T-helper 9 cell (primary cell): ENCODE measurements around the gene SLC16A13.
"Not testable (repeated sequence)": the region's sequence is repeated elsewhere in the genome, so short reads cannot be mapped to it uniquely, and the experiment has no call there.

Experiments
- DNase-seq: peaks from one replicate; pipeline ENCODE4 v3.0.0-alpha.2; 2020
- total RNA-seq, 2 donors: gene quantifications; one replicate each; lab custom pipeline; 2026; lab: John Stamatoyannopoulos, UW

Gene SLC16A13, protein sequence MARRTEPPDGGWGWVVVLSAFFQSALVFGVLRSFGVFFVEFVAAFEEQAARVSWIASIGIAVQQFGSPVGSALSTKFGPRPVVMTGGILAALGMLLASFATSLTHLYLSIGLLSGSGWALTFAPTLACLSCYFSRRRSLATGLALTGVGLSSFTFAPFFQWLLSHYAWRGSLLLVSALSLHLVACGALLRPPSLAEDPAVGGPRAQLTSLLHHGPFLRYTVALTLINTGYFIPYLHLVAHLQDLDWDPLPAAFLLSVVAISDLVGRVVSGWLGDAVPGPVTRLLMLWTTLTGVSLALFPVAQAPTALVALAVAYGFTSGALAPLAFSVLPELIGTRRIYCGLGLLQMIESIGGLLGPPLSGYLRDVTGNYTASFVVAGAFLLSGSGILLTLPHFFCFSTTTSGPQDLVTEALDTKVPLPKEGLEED
- 1.9 to 3.7 reads per million in 2 donors for total RNA-seq

DNA sequence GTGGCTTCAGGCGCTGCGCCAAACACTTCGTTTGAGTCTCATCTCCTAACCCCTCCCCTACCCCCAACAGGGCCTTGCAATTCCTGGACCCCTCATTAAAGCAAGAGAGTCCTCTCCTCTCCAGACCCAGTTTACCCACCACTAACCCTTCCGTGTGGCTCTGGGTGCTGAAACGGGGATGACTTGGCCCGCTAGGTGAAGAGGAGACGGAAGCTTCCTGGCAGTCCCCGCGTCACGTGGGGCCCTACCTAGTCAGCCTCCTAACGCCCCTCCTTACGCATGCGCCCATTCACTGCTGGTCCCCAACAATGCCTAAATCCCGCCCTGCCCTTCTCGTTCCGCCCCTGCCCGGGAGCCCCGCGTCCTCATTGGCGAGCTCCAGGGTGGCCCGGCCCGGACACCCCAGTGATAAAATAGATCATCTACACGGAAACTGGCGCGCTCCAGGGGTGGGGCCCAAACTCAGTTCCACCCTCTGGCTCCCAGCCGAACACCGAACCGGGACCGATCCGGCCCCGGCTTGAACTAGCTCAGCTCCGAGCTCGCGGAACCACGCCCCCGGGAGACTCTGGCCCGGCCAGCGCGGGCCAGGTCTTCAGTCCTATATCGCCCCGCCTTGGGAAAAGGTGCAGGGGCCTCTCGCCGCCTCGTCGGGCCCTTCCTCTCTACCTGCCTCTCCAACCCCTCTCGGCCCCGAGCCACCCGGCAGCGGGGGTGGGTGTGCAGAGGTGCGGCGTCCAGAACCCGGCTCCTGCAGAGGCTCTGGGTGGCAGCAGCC, at the start of gene SLC16A13:
SLC16A13 (plus strand) TSS at position 425 of the 778 bp plus-strand sequence. CDS start 368 bp downstream, outside the sequence.
- peak; percentile 96 for DNase-seq

DNA sequence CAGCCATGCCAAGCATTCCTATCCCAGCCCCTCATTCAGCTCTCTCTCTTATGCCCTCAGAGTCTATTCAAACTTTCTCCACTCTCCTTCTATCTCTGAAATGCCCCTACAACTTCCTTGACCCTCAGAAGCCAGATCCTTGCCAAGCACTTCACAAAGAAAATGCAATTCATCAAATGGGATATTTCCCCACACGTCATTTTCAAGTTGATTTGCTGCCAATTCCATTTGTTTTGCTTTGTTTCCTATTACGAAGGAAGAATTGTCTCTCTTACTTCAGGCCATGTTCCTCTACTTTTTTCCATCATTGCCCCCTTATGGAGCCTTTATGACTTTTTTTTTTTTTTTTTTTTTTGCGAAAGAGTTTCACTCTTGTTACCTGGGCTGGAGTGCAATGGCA, 49.1 kb upstream of the SLC16A13 start:
- no peak for DNase-seq

DNA sequence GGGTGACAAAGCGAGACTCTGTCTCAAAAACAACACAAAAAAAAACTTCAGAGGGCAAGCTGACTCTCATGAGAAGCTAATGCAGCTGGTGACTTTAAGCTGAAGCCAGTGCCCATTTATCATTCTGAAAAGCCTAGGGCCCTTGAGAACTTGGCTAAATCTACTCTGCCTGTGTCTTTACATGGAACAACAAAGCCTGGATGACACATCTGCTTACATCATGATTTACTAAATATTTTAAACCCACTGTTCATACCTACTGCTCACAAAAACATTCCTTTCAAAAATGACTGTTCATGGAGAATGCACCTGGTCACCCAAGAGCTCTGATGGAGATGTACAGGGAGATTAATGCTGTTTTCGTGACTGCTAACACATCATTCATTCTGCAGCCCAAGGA, 46.0 kb upstream of the SLC16A13 start:
- DNase-seq, result no peak

DNA sequence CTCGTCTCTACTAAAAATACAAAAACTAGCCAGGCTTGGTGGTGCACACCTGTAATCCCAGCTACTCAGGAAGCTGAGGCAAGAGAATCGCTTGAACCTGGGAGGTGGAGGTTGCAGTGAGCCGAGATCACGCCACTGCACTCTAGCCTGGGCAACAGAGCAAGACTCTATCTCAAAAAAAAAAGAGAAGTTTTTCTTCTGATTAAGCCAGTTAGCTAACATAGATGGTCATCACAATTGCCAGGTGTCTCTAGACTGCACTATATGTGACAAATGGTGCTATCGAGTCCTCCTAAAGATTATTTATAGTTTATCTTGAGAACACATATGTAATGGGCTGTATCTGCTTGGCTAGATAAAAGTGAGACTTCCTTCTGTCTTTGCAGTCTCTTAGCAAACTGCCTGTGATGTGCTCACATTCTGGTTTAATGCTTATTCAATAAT, 42.2 kb upstream of the SLC16A13 start:
- not testable (repeated sequence) for DNase-seq

DNA sequence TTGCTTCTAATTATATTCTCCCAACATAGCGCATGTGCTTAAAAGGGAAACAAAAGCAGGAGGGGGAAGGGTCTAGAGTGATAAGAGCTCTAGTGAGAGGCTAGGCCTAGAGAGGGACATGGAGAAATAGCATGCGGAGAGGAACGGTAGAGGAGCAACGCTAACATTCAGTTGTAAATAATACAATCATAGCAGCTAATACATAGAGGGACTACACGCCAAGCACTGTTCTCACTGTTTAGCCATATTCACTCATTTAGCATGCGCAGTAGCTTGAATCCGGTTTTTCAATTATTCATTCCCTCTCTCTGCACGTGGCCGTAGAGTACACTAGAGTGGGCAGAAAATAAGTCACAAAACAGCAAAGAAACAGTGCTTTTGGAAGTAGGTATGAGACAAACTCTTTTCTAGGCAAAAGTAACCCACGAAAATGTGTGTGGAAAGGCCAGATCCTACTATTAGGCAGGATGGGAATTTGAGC, 41.7 kb upstream of the SLC16A13 start:
- DNase-seq, result no peak

DNA sequence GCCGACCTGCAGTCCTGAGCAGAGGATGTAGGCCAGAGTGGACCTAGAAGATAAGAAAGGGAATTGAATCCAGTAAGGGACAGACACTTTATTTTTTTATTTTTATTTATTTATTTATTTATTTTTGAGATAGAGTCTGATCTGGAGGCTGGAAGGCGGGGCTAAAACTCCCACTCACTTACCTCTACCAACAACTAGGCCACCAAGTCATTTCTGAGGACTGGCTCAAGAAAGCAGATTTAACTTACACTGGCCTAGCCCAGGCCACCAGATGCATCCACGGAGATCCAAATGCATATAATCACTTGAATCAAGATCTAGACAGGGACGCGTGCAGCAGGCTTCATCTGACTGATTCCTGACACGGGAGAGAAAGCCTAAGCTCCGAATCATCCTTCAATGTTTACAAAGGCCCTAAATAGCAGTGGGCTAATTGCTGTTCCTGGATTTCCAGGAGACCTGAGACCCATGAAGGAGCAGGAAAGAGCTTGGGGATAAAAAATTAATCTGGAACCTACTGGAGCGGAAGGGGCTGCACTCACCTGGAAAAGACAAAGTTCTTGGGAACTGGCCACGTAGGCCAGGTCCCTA, 41.1 kb upstream of the SLC16A13 start:
- no peak for DNase-seq

DNA sequence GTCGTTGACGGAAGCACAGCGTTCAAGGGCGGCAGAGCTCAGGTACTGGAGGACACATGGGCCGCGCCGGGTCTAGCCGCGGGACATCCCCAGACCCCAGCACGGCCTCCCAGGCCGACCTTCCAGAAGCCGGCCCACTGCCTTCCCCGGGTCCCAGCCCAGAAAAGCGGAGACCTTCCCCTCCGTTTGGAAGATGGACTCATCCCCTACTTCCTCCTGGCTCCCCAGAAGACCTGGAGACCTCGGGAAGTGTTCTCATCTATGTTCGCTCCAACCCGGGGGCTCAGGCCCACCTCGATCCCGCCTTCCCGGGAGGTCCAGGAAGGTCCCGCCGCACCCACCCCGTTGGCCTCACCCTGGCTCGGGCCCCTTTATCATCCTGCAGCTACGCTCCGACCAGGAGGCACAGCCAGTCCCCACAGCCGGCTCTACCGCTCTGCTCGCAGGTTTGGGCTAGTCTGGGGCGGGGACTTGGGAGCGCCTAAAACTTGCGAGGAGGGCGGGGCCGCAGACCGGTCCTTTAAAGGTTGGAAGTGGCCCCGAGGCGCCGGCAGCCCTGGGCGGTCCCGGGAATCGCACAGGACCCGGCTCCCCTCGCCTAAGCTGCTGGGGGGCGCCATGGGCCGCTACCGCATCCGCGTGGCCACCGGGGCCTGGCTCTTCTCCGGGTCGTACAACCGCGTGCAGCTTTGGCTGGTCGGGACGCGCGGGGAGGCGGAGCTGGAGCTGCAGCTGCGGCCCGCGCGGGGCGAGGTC, 40.1 kb upstream of the SLC16A13 start, which contains the start of gene ALOX12:
ALOX12 (plus strand) TSS at position 550 of the 756 bp plus-strand sequence; CDS start at position 619, 69 bp downstream.
- no peak for DNase-seq

DNA sequence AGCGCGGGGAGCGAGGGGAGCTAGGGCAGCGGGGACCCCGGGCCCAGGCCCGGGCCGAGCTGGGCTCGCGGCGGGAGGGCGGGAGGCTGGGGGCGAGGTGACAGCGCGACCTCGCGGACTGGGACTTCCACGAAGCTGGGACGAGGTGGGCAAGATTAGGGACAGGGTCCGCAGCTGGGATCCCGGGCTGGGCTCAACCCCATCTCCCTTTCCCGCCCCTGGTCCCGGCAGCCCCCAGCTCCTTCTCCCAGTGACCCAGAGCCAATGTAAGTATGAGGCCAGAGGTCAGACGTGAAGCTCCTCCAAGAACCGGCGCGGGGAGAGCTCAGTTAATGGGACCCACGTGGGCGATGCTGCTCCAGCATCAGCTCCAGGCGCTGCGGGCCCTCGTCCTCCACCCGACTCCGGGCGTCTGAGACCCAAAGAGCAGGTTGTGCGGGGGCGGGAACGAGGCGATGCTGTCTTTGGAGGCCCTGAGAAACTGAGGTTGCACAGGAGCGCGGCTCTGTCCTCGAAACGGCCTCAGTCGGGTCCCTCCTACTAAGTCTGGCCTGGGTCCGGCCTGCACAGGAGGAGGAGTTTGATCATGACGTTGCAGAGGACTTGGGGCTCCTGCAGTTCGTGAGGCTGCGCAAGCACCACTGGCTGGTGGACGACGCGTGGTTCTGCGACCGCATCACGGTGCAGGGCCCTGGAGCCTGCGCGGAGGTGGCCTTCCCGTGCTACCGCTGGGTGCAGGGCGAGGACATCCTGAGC, 39.4 kb upstream of the SLC16A13 start:
- DNase-seq, result no peak

DNA sequence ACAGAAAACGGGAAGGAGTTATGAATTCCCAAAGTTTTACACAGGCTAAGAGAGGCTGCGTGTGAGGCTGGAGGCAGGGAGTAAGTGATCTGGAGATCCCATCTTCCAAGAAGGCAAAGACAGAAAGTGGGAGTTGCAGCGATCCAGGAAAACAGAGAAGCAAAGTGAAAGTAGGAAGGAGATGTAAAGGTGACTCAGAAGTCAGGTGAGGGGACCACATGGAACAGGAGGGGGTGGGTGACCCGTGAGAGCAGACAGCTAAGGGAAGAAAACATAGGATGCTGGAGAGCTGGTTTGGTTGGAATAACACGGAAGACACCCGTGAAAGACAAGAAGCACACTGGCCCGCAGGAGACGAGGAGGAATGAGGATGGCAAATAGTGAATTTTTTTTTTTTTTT, 38.6 kb upstream of the SLC16A13 start:
- DNase-seq, result no peak

DNA sequence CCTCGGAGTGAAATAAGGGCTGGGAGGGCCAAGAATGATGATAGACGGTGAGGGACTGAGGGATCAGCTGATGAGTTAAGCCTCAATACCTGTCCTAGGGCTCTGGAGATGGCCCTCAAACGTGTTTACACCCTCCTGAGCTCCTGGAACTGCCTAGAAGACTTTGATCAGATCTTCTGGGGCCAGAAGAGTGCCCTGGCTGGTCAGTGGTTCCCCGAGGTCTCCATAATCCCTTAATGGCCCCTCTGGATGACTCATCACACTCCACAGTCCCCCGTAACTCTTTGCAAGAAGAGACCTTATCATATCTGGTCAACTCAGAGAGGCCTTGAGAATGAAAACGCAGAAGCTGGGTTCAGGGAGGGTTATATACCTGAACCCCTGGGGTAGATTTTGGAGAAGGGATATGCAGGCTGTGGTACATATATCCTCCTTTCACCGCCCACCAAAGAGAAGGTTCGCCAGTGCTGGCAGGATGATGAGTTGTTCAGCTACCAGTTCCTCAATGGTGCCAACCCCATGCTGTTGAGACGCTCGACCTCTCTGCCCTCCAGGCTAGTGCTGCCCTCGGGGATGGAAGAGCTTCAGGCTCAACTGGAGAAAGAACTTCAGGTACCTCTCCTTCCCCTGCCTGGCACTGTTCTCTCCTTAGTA, 36.8 kb upstream of the SLC16A13 start:
- no peak for DNase-seq

DNA sequence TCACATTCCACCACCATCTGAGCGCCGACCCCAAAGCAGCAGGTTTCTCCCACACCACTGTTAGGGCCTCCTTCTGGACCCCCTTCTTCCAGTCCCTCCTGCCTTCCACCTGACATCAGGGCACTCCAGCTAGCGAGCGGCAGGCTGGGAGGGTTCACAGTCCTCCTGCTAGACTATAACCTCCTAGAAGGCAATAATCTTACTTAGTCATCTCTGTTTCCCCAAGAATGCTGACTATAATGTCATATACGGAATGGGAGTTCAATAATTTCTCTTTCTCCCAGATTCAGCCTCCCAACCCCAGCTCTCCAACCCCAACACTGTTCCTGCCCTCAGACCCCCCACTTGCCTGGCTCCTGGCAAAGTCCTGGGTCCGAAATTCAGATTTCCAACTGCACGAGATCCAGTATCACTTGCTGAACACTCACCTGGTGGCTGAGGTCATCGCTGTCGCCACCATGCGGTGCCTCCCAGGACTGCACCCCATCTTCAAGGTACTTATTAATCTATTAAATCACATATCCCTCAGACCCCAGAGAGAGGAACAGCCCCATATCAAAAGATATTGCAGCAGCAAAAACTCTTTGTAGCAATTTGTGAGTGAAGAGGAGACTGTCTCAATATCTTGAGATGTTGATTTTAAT, 34.4 kb upstream of the SLC16A13 start:
- DNase-seq, result peak; percentile 31

DNA sequence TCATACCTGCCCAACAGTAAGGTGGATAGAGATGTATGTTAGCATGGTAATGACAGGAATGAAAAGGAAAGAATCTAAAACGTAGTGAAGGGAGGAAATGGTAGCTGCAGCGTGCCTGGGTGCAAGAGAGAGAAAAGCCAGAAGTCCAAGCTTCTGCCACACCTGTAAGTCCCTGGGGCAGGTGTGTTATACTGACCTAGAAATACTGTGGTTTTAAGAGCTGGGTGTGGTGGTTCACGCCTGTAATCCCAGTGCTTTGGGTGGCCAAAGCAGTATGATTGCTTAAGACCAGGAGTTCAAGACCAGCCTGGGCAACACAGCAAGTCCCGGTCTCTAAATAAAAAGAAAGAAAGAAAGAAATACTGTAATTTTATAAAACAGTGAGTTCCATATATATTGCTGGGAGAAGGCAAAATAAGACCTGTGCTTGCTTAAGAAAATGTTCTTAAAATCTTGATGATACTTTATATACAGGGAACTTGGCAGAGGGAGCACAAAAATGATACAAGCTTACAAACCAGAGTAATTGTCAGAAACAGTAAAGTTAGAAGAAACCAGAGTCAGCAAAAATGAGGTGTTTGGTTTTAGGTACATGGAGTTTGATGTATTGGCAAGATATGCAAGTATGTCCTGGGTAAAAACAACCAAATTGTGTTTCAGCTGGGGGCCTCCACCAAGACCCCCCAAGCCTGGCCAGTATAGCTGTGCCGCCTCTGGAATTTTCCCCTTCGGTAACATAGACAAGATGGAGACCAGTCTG, 33.3 kb upstream of the SLC16A13 start:
- no peak for DNase-seq

DNA sequence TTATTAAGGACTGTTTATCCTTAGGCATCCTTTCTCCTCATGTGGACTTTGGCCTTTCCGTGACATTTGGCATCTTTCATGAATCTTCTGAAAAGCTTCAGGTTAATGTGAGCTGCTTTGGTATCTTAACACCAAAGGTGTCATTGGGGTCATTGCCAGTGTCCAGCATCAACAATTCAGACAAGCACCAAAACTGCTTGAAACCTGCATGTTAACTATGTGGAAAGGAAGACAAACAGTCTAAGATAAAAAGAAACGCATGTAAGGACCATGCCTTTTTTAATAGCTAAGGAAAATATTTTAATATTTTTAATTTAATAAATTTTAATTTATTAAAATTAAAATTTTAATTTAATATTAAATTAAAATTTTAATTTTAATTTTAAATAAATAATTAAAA, 32.1 kb upstream of the SLC16A13 start:
- DNase-seq, result no peak

DNA sequence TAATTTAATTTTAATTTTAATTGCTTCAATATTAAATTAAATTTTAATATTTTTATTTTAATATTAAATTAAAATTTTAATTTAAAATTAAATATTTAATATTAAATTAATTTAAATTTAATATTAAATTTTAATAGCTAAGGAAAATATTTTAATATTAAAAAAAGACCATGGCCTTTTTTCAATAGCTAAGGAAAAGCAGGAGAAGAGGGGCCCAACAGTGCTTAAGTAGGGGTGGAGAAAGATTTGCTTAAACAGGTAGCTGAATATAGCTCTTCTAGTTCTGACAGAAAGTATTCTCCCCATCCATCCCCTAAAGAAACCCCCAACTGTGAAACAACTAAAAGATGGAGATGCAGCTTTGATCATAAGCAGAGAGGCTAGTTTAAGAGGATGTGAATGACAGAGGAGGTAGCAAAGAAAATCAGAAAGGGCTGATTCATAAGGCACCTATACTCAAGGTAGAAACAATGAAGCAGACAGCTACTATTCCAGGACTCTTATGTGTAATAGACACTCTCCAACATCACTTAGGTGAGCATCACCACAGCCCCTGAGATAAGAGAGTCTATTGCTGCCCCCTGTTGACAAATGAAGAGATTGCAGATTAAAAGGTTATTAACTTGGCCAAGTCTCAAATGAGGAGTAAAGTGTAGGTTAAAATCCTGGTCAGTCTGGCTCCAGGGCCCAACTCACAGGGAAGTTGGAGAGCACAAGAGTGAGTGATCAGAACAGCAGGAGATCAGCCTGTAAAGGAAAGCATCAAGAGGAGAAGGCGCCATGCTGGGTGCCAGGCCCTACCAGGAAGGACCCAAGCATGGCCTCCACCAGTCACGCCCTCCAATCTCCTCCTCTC, 31.2 kb upstream of the SLC16A13 start:
- no peak for DNase-seq

DNA sequence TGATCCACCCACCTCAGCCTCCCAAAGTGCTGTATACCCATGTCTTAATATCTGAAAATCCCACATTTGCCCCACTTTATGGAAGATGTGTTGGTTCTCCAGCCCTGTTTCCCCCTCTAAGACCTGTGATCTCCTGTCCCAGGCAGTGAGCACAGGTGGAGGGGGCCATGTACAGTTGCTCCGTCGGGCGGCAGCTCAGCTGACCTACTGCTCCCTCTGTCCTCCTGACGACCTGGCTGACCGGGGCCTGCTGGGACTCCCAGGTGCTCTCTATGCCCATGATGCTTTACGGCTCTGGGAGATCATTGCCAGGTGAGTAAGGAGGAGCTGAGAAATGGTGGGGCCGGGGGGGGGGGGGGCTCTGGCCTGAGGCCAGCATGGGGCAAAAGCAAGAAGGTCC, 30.1 kb upstream of the SLC16A13 start:
- DNase-seq, result no peak

DNA sequence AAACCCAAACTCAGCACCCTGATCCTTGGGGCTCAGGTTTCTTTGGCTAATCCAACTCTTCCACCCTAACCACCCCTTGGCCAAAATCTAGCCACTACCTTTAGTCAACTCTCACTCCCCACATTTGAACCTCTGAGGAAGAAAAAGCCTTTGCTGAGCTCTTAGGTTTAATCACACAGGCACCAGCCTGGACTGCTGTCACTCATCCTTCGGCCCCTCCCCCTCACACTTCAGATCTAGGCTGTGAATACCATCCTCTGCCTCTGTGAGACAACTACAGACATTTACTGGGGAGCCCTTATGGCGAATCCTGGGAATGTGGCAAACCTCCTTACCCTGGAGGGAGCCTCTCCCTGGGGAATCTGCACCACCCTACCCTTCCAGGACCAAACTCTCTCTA, 28.7 kb upstream of the SLC16A13 start:
- no peak for DNase-seq

DNA sequence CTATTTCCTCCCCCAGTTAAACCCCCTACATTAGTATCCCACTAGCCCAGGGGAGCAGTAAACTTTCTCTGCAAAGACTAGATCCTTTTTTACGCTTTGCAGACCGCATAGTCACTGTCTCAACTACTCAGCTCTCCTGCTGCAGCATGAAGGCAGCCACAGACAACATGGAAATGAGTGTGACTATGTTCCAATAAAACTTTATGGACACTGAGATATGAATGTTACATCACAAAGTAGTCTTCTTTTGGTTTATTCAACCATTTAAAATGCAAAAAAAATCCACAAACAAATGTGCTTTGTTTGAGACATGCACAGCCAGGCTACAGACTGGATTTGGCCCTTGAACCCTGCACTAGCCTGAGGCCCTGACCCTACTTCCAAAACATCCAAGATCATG, 25.3 kb upstream of the SLC16A13 start:
- DNase-seq, result no peak

DNA sequence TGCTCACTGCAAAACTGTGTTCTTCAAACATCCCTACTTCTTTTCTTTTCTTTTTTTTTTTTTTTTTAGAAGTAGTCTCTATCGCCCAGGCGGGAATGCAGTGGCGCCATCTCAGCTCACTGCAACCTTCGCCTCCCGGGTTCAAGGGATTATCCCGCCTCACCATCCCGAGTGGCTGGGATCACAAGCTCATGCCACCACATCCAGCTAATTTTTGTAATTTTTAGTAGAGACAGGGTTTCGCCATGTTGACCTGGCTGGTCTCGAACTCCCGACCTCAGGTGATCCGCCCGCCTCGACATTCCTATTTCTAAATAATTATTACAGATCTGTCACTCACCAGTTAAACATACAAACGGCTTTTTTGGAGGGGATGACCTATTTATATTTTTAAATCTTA, 24.4 kb upstream of the SLC16A13 start:
- no peak for DNase-seq

DNA sequence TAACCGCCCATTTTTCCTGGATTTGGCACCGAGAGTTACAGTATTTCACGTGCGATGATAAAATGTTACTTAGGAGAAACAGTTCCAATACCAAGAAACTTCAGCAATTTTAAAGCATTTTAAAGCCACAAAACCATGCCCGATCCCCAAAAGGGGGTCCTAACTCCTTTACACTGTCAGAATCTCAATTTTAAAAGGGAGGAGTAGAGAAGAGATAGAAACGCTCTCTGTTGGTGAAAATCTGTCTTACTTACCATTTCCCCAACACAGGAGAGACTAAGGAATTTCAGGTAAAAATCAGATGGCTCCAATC, 23.9 kb upstream of the SLC16A13 start:
- no peak for DNase-seq
